ENCODE data around the gene MPZ. TPM values are rescaled to one million over a fixed set of nuclear protein-coding genes. Genes with fewer than 3 reads are reported as not detected.
A peak's percentile ranks its signal among the peaks of the same experiment; 100 is the strongest.

Gene MPZ
- total RNA-seq, 1 donor from 2014 or later = 4.0 TPM

DNA sequence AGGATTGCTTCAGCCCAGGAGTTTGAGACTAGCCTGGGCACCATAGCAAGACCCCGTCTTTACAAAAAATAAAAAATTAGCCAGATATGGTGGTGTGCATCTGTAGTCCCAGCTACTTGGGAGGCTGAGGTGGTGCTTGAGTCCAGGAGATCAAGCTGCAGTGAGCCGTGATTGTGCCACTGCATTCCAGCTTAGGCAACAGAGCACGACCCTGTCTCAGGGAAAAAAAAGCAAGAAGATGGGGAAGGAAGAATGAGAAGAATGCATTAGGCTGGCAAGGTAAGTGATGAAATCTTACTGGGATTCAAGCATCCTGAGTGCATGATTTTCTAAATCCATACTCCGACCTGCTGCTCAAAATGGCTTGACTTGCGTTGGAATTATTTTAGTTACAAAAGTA, 44.5 kb downstream of the MPZ start:
- Histone ChIP-seq H3K36me3 (no peaks in the 10 kb centered on the region), H3K27ac (no peak overlapping the region), H3K4me3 (no peak overlapping the region), H3K9me3 (no peaks in the 10 kb centered on the region), H3K4me1 (no peaks in the 10 kb centered on the region), H3K27me3 (ENCODE audit: low read depth) (peaks cover 8% of the 10 kb centered on the region)
- no peak for ATAC-seq
- intact Hi-C loops (cut with DNase I) = no loop called here
- no peak for DNase-seq
- TF ChIP-seq CTCF (IDR thresholded peaks at IDR 0.05) = no peak

GRCh38 chr1:161261261-161262235, 48.2 kb downstream of the MPZ start:
- intact Hi-C loops (cut with DNase I) = no loop called here
- H3K9me3 ChIP-seq = peaks cover 6% of the 10 kb centered on the region
- no peak overlapping the region for H3K27ac ChIP-seq
- no peak for TF ChIP-seq CTCF (IDR thresholded peaks at IDR 0.05)
- H3K27me3 ChIP-seq (ENCODE audit: low read depth) = peaks cover 38% of the 10 kb centered on the region
- H3K36me3 ChIP-seq = no peaks in the 10 kb centered on the region
- H3K4me3 ChIP-seq = no peak overlapping the region
- ATAC-seq (no peak), DNase-seq (no peak)
- H3K4me1 ChIP-seq = peaks cover 7% of the 10 kb centered on the region

DNA sequence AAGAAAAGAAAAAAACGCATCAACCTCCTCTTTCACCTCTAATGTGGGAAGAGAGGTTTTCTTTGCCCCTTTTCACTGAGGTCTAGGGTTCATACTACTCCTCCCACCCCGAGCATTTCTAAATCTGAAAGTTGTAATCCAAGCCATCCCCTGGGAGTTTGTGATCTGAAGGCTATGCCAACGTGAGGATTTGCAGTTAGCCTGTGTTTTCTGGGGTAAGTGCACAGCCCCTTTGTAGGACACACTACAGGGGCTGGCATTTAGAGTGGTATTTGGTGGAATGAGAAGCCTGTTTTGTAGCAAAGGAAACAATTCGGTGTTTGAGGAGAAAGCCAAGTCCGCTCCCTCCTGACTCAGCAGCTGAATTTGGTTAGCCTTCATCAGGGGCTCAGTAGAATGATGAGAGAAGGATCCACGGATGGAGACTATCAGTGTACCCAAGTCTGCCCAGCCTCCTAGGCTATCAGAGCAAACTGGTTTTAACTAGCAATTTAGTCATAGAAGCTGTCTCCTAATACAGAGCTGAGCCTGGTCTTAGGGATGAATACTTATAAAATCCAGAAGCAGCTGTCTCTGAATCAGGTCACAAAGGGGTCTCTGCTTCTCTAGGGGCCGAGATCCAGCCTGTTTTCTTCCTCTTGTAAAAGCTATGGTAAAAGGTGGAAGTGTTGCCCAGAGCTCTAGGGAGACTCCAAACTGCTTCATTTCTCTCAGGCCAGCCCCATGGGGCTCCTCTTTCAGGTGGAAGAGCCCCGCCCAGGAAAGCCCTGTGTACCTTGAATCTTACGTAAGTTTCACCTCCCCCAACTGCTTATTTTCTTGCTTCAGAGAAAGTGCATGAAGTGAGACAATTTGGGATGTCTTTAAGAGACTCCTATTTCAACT, 49.1 kb downstream of the MPZ start:
- peaks cover 38% of the 10 kb centered on the region for H3K27me3 ChIP-seq (ENCODE audit: low read depth)
- H3K27ac ChIP-seq = no peak overlapping the region
- ATAC-seq (peak; percentile 40 to 54), DNase-seq (no peak)
- no peak overlapping the region for H3K4me3 ChIP-seq
- peaks cover 6% of the 10 kb centered on the region for H3K9me3 ChIP-seq
- peaks cover 7% of the 10 kb centered on the region for H3K4me1 ChIP-seq
- intact Hi-C loops (cut with DNase I) = no loop called here
- TF ChIP-seq CTCF (IDR thresholded peaks at IDR 0.05) = no peak
- H3K36me3 ChIP-seq = no peaks in the 10 kb centered on the region

GRCh38 chr1:161259765-161260164, 50.0 kb downstream of the MPZ start:
- ATAC-seq (no peak), DNase-seq (no peak)
- peaks cover 6% of the 10 kb centered on the region for H3K9me3 ChIP-seq
- no peak for TF ChIP-seq CTCF (IDR thresholded peaks at IDR 0.05)
- intact Hi-C loops (cut with DNase I) = no loop called here
- H3K36me3 ChIP-seq = no peaks in the 10 kb centered on the region
- no peak overlapping the region for H3K4me3 ChIP-seq
- peaks cover 7% of the 10 kb centered on the region for H3K4me1 ChIP-seq
- H3K27me3 ChIP-seq (ENCODE audit: low read depth) = peaks cover 38% of the 10 kb centered on the region
- no peak overlapping the region for H3K27ac ChIP-seq

DNA sequence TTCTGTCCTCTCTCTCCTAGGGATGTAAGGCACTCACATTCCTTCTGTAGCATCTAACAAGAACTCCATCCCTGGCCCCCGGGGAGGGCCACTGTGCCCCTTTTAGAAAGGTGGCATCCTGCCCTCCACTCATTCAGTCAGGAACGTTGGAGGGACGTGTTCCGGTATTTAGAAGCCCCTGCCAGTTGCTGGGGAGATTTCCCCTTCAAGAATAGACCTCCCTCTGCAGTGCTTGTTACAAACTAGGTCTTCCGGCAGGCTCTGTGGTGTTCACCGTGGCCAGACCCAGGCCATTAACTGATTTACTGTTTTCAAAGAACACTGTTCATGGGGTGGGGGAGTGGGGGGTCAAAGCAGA, 50.4 kb downstream of the MPZ start:
- TF ChIP-seq CTCF (IDR thresholded peaks at IDR 0.05) = no peak
- Histone ChIP-seq H3K4me1 (peaks cover 7% of the 10 kb centered on the region), H3K4me3 (peak overlapping the region; percentile 61), H3K27ac (no peak overlapping the region), H3K9me3 (peaks cover 6% of the 10 kb centered on the region), H3K36me3 (no peaks in the 10 kb centered on the region), H3K27me3 (ENCODE audit: low read depth) (peaks cover 38% of the 10 kb centered on the region)
- intact Hi-C loops (cut with DNase I) = no loop called here
- no peak for ATAC-seq
- no peak for DNase-seq

Data from lower lobe of right lung (tissue), 2 donors.